Gastrocnemius medialis (tissue), 4 donors: ENCODE data around the gene EEFSEC.

ENCODE experiments used
- POLR2A ChIP-seq, 2 donors: fragments of 450-650 bp; IDR thresholded peaks; one replicate each; pipeline ENCODE4 v1.6.1; 2017; ENCODE audit warnings: antibody characterized with exemption in 2 of 2, mild to moderate bottlenecking in 2 of 2, moderate library complexity in 2 of 2
- TF ChIP-seq, protein P1 (sequence below), 5 experiments: fragments of 450-650 bp in 3 of 5; fragments of 200-600 bp in 2 of 5; sonication (generic) in 2 of 5; IDR thresholded peaks in 4 of 5; conservative IDR thresholded peaks in 1 of 5; 1 replicate in 4 of 5; 2 replicates in 1 of 5; pipeline ENCODE4 v1.5.1; 2016 to 2019; ENCODE audit warnings: antibody characterized with exemption in 5 of 5, mild to moderate bottlenecking in 3 of 5, moderate library complexity in 3 of 5

DNA sequence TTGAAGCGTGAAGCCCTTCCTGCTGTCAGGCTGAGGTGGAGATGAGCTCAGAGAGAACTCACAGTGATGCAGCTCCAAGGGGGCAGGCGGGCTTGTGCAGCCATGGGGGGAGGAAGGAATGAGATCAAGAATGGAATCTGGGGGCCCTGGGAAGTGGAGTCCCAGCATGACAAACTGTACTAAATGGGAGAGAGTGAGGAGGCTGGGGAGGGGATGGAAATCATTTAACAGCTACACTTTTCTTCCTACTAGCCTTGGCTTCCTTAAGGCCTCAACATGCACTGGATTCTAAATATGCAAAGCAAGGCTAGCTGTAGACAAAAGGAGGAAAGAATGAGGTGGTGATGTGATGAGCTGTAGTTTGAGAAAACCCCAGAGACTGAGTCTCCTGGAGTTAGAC is 133.9 kb downstream of the EEFSEC start:
- TF ChIP-seq, protein P1, sequence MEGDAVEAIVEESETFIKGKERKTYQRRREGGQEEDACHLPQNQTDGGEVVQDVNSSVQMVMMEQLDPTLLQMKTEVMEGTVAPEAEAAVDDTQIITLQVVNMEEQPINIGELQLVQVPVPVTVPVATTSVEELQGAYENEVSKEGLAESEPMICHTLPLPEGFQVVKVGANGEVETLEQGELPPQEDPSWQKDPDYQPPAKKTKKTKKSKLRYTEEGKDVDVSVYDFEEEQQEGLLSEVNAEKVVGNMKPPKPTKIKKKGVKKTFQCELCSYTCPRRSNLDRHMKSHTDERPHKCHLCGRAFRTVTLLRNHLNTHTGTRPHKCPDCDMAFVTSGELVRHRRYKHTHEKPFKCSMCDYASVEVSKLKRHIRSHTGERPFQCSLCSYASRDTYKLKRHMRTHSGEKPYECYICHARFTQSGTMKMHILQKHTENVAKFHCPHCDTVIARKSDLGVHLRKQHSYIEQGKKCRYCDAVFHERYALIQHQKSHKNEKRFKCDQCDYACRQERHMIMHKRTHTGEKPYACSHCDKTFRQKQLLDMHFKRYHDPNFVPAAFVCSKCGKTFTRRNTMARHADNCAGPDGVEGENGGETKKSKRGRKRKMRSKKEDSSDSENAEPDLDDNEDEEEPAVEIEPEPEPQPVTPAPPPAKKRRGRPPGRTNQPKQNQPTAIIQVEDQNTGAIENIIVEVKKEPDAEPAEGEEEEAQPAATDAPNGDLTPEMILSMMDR (IDR thresholded peaks at IDR 0.05 in 4 of 5, conservative IDR thresholded peaks at IDR 0.05 in 1 of 5), result no peak
- no peak for TF ChIP-seq POLR2A (IDR thresholded peaks at IDR 0.05)
